ENCODE data around the gene N4BP2.

The N4BP2 gene

GRCh38 chr4:40152637-40153036, 96.0 kb downstream of the N4BP2 start:
- no peak for DNase-seq (ENCODE audit: low spot score)

- DNase-seq (ENCODE audit: low spot score), result no peak
Measured at GRCh38 chr4:40157436-40157835, 100.8 kb downstream of the N4BP2 start.

- DNase-seq (ENCODE audit: low spot score), result no peak
Measured at GRCh38 chr4:40160258-40160657, 103.6 kb downstream of the N4BP2 start.

- DNase-seq (ENCODE audit: low spot score), result no peak
Measured at GRCh38 chr4:40164459-40164858, 107.8 kb downstream of the N4BP2 start.

GRCh38 chr4:40165916-40166315, 109.3 kb downstream of the N4BP2 start:
- no peak for DNase-seq (ENCODE audit: low spot score)

GRCh38 chr4:40168070-40168469, 111.4 kb downstream of the N4BP2 start:
- no peak for DNase-seq (ENCODE audit: low spot score)

GRCh38 chr4:40170588-40170987, 113.9 kb downstream of the N4BP2 start:
- DNase-seq (ENCODE audit: low spot score), result no peak

- no peak for DNase-seq (ENCODE audit: low spot score)
Measured at GRCh38 chr4:40173470-40173875, 116.8 kb downstream of the N4BP2 start.

- DNase-seq (ENCODE audit: low spot score), result no peak
Measured at GRCh38 chr4:40176602-40177001, 120.0 kb downstream of the N4BP2 start.

GRCh38 chr4:40177591-40177990, 120.9 kb downstream of the N4BP2 start:
- DNase-seq (ENCODE audit: low spot score), result no peak

- no peak for DNase-seq (ENCODE audit: low spot score)
Measured at GRCh38 chr4:40178672-40179071, 122.0 kb downstream of the N4BP2 start.

GRCh38 chr4:40179360-40179759, 122.7 kb downstream of the N4BP2 start:
- no peak for DNase-seq (ENCODE audit: low spot score)

- peak; percentile 85 for DNase-seq (ENCODE audit: low spot score)
Measured at GRCh38 chr4:40180356-40180755, 123.7 kb downstream of the N4BP2 start.

- DNase-seq (ENCODE audit: low spot score), result no peak
Measured at GRCh38 chr4:40182001-40182400, 125.4 kb downstream of the N4BP2 start.

- no peak for DNase-seq (ENCODE audit: low spot score)
Measured at GRCh38 chr4:40182954-40183353, 126.3 kb downstream of the N4BP2 start.

GRCh38 chr4:40183615-40184411, 127.2 kb downstream of the N4BP2 start:
- no peak for DNase-seq (ENCODE audit: low spot score)

- DNase-seq (ENCODE audit: low spot score), result no peak
Measured at GRCh38 chr4:40185830-40186664, 129.4 kb downstream of the N4BP2 start.

GRCh38 chr4:40186665-40187014, 130.0 kb downstream of the N4BP2 start:
- no peak for DNase-seq (ENCODE audit: low spot score)

GRCh38 chr4:40187386-40187906, 130.8 kb downstream of the N4BP2 start:
- no peak for DNase-seq (ENCODE audit: low spot score)

GRCh38 chr4:40190019-40190418, 133.4 kb downstream of the N4BP2 start:
- no peak for DNase-seq (ENCODE audit: low spot score)

GRCh38 chr4:40190465-40190864, 133.8 kb downstream of the N4BP2 start:
- no peak for DNase-seq (ENCODE audit: low spot score)

GRCh38 chr4:40190880-40191815, 134.5 kb downstream of the N4BP2 start:
- DNase-seq (ENCODE audit: low spot score), result no peak

Data from RKO (cell line).